Keratinocyte (primary cell): ENCODE results near the gene FHL1. TPM values are rescaled to one million over a fixed set of nuclear protein-coding genes. Genes with fewer than 3 reads are reported as not detected.

Source experiments
- DNase-seq: peaks from one replicate; pipeline ENCODE4 v3.0.0-alpha.2; 2011; ENCODE audit warnings: low read depth, missing footprints, low spot score
- FAIRE-seq: peaks from 2 replicates; lab custom pipeline; 2011; peaks lifted over from hg19 to GRCh38; lab: Jason Lieb, UNC
- H2AFZ ChIP-seq: 2 replicates; pipeline ENCODE4 v1.6.0; 2012; ENCODE audit warnings: low read length, control low read depth, inconsistent platforms; ENCODE audit not compliant: control insufficient read depth
- H3K27ac ChIP-seq: 2 replicates; pipeline ENCODE4 v1.5.1; 2011; ENCODE audit warnings: low read length; ENCODE audit not compliant: control insufficient read depth, insufficient read depth
- H3K27me3 ChIP-seq: 3 replicates; pipeline ENCODE4 v1.6.0; 2011; ENCODE audit warnings: low read length; ENCODE audit not compliant: control insufficient read depth, insufficient read depth; ENCODE audit errors: extremely low read depth
- H3K36me3 ChIP-seq, 2 experiments: 2 replicates in 1 of 2; 3 replicates in 1 of 2; pipeline ENCODE4 v1.5.1; 2011; ENCODE audit warnings: low read length in 2 of 2, mild to moderate bottlenecking in 1 of 2; ENCODE audit not compliant: control insufficient read depth in 2 of 2, insufficient read depth in 2 of 2; ENCODE audit errors: extremely low read depth in 1 of 2
- H3K4me1 ChIP-seq: 3 replicates; pipeline ENCODE4 v1.5.1; 2011; ENCODE audit warnings: low read length; ENCODE audit not compliant: control insufficient read depth, insufficient read depth; ENCODE audit errors: extremely low read depth
- H3K4me2 ChIP-seq: 3 replicates; pipeline ENCODE4 v1.6.0; 2011; ENCODE audit warnings: low read depth, low read length; ENCODE audit not compliant: control insufficient read depth, insufficient read depth; ENCODE audit errors: extremely low read depth
- H3K4me3 ChIP-seq, 3 experiments: fragments of 200-600 bp in 1 of 3; sonication (generic) in 1 of 3; 2 replicates in 2 of 3; 3 replicates in 1 of 3; pipeline ENCODE4 v1.5.1; 2011 to 2016; ENCODE audit warnings: low read length in 3 of 3, mild to moderate bottlenecking in 3 of 3, control low read depth in 2 of 3, inconsistent platforms in 1 of 3, low read depth in 1 of 3, mixed read lengths in 1 of 3, mixed run types in 1 of 3, moderate library complexity in 1 of 3; ENCODE audit not compliant: control insufficient read depth in 2 of 3, insufficient read depth in 2 of 3; ENCODE audit errors: extremely low read depth in 1 of 3
- H3K79me2 ChIP-seq: 2 replicates; pipeline ENCODE4 v1.6.0; 2012; ENCODE audit warnings: low read length; ENCODE audit not compliant: control insufficient read depth, insufficient read depth
- H3K9ac ChIP-seq: 3 replicates; pipeline ENCODE4 v1.6.0; 2011; ENCODE audit warnings: low read length; ENCODE audit not compliant: control insufficient read depth, insufficient read depth; ENCODE audit errors: extremely low read depth
- H3K9me1 ChIP-seq: 3 replicates; pipeline ENCODE4 v1.6.0; 2011; ENCODE audit warnings: low read length; ENCODE audit not compliant: control insufficient read depth, insufficient read depth; ENCODE audit errors: extremely low read depth
- H3K9me3 ChIP-seq: 2 replicates; pipeline ENCODE4 v1.5.1; 2012; ENCODE audit warnings: low read depth, low read length; ENCODE audit not compliant: control insufficient read depth
- H4K20me1 ChIP-seq: 3 replicates; pipeline ENCODE4 v1.6.0; 2011; ENCODE audit warnings: low read length; ENCODE audit not compliant: control insufficient read depth, insufficient read depth; ENCODE audit errors: extremely low read depth
- EZH2 ChIP-seq: IDR thresholded peaks from one replicate; pipeline ENCODE4 v1.6.1; 2012; ENCODE audit warnings: inconsistent platforms, mild to moderate bottlenecking, low read length, moderate library complexity
- dilution Hi-C: fragments of 300-500 bp; cut with MboI; formaldehyde crosslinking; loops from one replicate; pipeline ENCODE4 v1.7.0; 2020; ENCODE audit warnings: low sequenced_read_pairs; ENCODE audit not compliant: extremely low pct_ligation_motif_present
- polyA plus RNA-seq, 5 experiments: library from polyadenylated mRNA; depleted of rRNA in 3 of 5; stranded (reverse) in 3 of 5; stranded (forward) in 1 of 5; unstranded in 1 of 5; fragments of >200 nt; gene quantifications; 1 replicate in 1 of 5; 2 replicates in 3 of 5; 3 replicates in 1 of 5; pipeline versions ENCODE4 v1.2.1 to v1.2.3, GENCODE V29; 2011 to 2012; ENCODE audit warnings: missing spikeins in 2 of 5, low read depth in 1 of 5, low replicate concordance in 1 of 5
- TF ChIP-seq, protein P1 (sequence below), 3 experiments: IDR thresholded peaks in 1 of 3; conservative IDR thresholded peaks in 1 of 3; optimal IDR thresholded peaks in 1 of 3; 2 replicates in 2 of 3; 3 replicates in 1 of 3; pipeline versions ENCODE3 to v1.5.1; 2011; ENCODE audit warnings: low read length in 3 of 3, mild to moderate bottlenecking in 3 of 3, moderate library complexity in 2 of 3, control low read depth in 1 of 3, inconsistent platforms in 1 of 3; ENCODE audit not compliant: insufficient read depth in 2 of 3; ENCODE audit errors: extremely low read depth in 1 of 3

FHL1 gene
- polyA plus RNA-seq, 1 donor (not counting 4 experiments of a cell fraction or from before 2014, with no cell fraction given) = 203 TPM

DNA sequence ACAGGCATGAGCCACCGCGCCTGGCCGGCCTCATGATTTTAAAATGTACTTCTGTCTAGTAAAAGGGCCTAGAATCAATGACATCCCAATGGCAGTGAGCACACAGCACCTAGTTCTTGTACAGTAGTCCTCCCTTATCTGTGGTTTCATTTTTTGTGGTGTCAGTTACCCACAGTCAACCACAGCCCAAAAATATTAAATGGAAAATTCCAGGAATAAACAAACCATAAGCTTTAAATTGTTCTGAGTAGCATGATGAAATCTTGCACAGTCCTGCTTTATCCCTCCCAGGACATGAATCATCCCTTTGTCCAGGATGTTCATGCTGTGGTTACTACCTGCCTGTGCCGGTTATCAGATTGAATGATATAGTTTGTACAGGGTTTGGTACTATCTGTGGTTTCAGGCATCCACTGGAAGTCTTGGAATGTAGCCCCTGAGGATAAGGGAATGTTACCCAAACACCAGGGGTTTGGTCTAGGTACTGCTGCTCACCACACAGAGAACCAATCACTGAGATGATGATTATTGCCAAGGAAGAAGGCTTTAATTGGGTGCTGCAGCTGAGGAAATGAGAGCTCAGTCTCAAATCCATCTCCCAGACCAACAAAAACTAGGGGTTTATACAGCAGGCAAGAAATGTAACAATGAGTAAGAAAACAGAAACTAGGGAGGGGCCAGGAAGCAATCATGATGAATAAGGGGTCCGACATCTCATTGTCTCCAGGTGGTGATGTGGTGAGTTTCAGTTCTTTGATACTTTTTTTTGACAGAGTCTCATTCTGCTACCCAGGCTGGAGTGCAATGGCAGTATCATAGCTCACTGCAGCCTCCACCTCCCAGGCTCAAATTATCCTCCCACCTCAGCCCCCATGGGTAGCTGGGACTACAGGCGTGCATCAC is 16.2 kb upstream of the FHL1 start:
- peak overlapping the region; percentile 27 for H3K4me2 ChIP-seq
- H4K20me1 ChIP-seq = no peaks in the 10 kb centered on the region
- H3K36me3 ChIP-seq = no peaks in the 10 kb centered on the region
- no peaks in the 10 kb centered on the region for H3K27me3 ChIP-seq
- TF ChIP-seq, protein P1, sequence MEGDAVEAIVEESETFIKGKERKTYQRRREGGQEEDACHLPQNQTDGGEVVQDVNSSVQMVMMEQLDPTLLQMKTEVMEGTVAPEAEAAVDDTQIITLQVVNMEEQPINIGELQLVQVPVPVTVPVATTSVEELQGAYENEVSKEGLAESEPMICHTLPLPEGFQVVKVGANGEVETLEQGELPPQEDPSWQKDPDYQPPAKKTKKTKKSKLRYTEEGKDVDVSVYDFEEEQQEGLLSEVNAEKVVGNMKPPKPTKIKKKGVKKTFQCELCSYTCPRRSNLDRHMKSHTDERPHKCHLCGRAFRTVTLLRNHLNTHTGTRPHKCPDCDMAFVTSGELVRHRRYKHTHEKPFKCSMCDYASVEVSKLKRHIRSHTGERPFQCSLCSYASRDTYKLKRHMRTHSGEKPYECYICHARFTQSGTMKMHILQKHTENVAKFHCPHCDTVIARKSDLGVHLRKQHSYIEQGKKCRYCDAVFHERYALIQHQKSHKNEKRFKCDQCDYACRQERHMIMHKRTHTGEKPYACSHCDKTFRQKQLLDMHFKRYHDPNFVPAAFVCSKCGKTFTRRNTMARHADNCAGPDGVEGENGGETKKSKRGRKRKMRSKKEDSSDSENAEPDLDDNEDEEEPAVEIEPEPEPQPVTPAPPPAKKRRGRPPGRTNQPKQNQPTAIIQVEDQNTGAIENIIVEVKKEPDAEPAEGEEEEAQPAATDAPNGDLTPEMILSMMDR (optimal IDR thresholded peaks at IDR 0.05 in 1 of 3, IDR thresholded peaks at IDR 0.05 in 1 of 3, conservative IDR thresholded peaks at IDR 0.05 in 1 of 3; ENCODE audit: extremely low read depth in 1 of 3, insufficient read depth in 2 of 3, low read length in 3 of 3) = no peak
- no peak for TF ChIP-seq EZH2
- H3K27ac ChIP-seq = peak overlapping the region; percentile 81
- no peak overlapping the region for H3K9ac ChIP-seq
- DNase-seq = peak; percentile 48
- dilution Hi-C loops = no loop called here
- H3K4me1 ChIP-seq = no peaks in the 10 kb centered on the region
- H3K9me3 ChIP-seq = peaks cover 2% of the 10 kb centered on the region
- no peaks in the 10 kb centered on the region for H3K9me1 ChIP-seq
- H2AFZ ChIP-seq = no peak overlapping the region
- H3K4me3 ChIP-seq = no peak overlapping the region
- no peaks in the 10 kb centered on the region for H3K79me2 ChIP-seq
- peak; percentile 91 for FAIRE-seq

DNA sequence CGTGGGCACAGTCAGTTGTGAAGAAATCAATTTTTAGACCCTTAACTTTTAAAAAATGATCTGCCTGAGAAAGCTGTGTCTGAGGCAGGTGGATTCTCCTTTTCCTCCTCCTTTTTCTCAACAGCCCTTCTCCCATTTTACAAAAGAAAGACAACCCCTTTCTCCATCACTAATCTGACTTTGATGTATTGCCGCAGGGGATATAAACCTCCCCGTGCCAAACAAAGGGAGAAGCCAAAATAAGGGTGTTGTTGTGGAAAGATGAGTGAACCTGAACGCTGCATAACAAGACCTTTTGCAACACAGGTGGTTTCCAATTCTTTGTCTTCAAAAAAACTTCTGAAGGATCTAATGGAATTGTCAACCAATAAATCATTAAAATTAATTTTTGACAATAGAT is 8.4 kb upstream of the FHL1 start:
- H3K9me1 ChIP-seq = no peaks in the 10 kb centered on the region
- FAIRE-seq = no peak
- no peak overlapping the region for H3K4me2 ChIP-seq
- TF ChIP-seq, protein P1 (optimal IDR thresholded peaks at IDR 0.05 in 1 of 3, IDR thresholded peaks at IDR 0.05 in 1 of 3, conservative IDR thresholded peaks at IDR 0.05 in 1 of 3; ENCODE audit: extremely low read depth in 1 of 3, insufficient read depth in 2 of 3, low read length in 3 of 3) = no peak
- no peak for TF ChIP-seq EZH2
- no peaks in the 10 kb centered on the region for H3K27me3 ChIP-seq
- no peak overlapping the region for H3K9ac ChIP-seq
- H3K9me3 ChIP-seq = no peaks in the 10 kb centered on the region
- no peaks in the 10 kb centered on the region for H4K20me1 ChIP-seq
- H3K27ac ChIP-seq = no peak overlapping the region
- H3K4me3 ChIP-seq = no peak overlapping the region
- no peak overlapping the region for H2AFZ ChIP-seq
- no peaks in the 10 kb centered on the region for H3K79me2 ChIP-seq
- dilution Hi-C loops = no loop called here
- no peaks in the 10 kb centered on the region for H3K4me1 ChIP-seq
- no peaks in the 10 kb centered on the region for H3K36me3 ChIP-seq
- DNase-seq = no peak
